OCI-LY1 (cell line): ENCODE measurements around the gene CARF.

ENCODE experiments used
- H2AFZ ChIP-seq: fragments of 200-600 bp; sonication (generic), shearing (Covaris generic); 2 replicates; pipeline ENCODE4 v1.6.0; 2014; ENCODE audit warnings: antibody characterized with exemption, mild to moderate bottlenecking, low read length
- H3F3A ChIP-seq: fragments of 200-600 bp; sonication (generic), shearing (Covaris generic); 2 replicates; pipeline ENCODE4 v1.6.0; 2014; ENCODE audit warnings: mild to moderate bottlenecking, antibody characterized with exemption, low read length, moderate library complexity; ENCODE audit not compliant: insufficient read depth
- H3K27ac ChIP-seq: fragments of 200-600 bp; sonication (generic); 2 replicates; pipeline ENCODE4 v1.5.1; 2014; ENCODE audit warnings: low read length, mixed run types, mild to moderate bottlenecking, low read depth; ENCODE audit not compliant: poor library complexity, severe bottlenecking
- H3K27me3 ChIP-seq: fragments of 200-600 bp; sonication (generic); 2 replicates; pipeline ENCODE4 v1.6.0; 2014; ENCODE audit warnings: antibody characterized with exemption, mild to moderate bottlenecking, low read length, moderate library complexity; ENCODE audit not compliant: insufficient read depth
- H3K36me3 ChIP-seq: fragments of 200-600 bp; sonication (generic); 2 replicates; pipeline ENCODE4 v1.6.1; 2014; ENCODE audit warnings: mild to moderate bottlenecking, antibody characterized with exemption, low read length, moderate library complexity, mixed read lengths; ENCODE audit not compliant: insufficient read depth
- H3K4me1 ChIP-seq: fragments of 200-600 bp; sonication (generic); 2 replicates; pipeline ENCODE4 v1.5.1; 2014; ENCODE audit warnings: mild to moderate bottlenecking, low read length, moderate library complexity; ENCODE audit not compliant: insufficient read depth, severe bottlenecking
- H3K4me2 ChIP-seq: fragments of 200-600 bp; sonication (generic), shearing (Covaris generic); 2 replicates; pipeline ENCODE4 v1.6.1; 2014; ENCODE audit warnings: low read length
- H3K4me3 ChIP-seq: fragments of 200-600 bp; sonication (generic); 2 replicates; pipeline ENCODE4 v1.5.1; 2014; ENCODE audit warnings: low read length, low read depth, mild to moderate bottlenecking, mixed read lengths; ENCODE audit not compliant: poor library complexity, severe bottlenecking
- H3K79me2 ChIP-seq: fragments of 200-600 bp; shearing (Covaris generic); 2 replicates; pipeline ENCODE4 v1.6.1; 2016; ENCODE audit warnings: mixed run types, low read length, mixed read lengths; ENCODE audit not compliant: insufficient read depth
- H3K9ac ChIP-seq: fragments of 200-600 bp; sonication (generic), shearing (Covaris generic); 2 replicates; pipeline ENCODE4 v1.6.1; 2014; ENCODE audit warnings: mild to moderate bottlenecking, low read length, mixed read lengths
- H3K9me2 ChIP-seq: fragments of 200-600 bp; sonication (generic), shearing (Covaris generic); 2 replicates; pipeline ENCODE4 v1.6.1; 2014; ENCODE audit warnings: low read depth, mild to moderate bottlenecking, low read length, mixed read lengths
- H3K9me3 ChIP-seq: fragments of 200-600 bp; shearing (Covaris generic); 2 replicates; pipeline ENCODE4 v1.6.1; 2014; ENCODE audit warnings: low read length, mixed read lengths
- H4K20me1 ChIP-seq: fragments of 200-600 bp; sonication (generic), shearing (Covaris generic); 2 replicates; pipeline ENCODE4 v1.6.0; 2016; ENCODE audit warnings: mild to moderate bottlenecking, low read length; ENCODE audit not compliant: insufficient read depth
- CTCF ChIP-seq: fragments of 200-600 bp; sonication (generic), shearing (Covaris generic); IDR thresholded peaks from 2 replicates; pipeline ENCODE4 v1.5.1; 2017; ENCODE audit warnings: mild to moderate bottlenecking, antibody characterized with exemption, low read length, moderate library complexity, mixed read lengths
- EZH2 ChIP-seq: fragments of 200-600 bp; sonication (generic), shearing (Covaris generic); IDR thresholded peaks from 2 replicates; pipeline ENCODE4 v1.8.0; 2017; ENCODE audit warnings: borderline replicate concordance, mixed run types, mild to moderate bottlenecking, antibody characterized with exemption, low read length, moderate library complexity, mixed read lengths

Gene CARF

GRCh38 chr2:202941771-202942170 lies 29.7 kb downstream of the CARF start:
- Histone ChIP-seq H2AFZ (no peak overlapping the region), H3K4me3 (no peak overlapping the region), H3K9me3 (no peaks in the 10 kb centered on the region), H3K79me2 (no peaks in the 10 kb centered on the region), H3K4me2 (no peak overlapping the region), H3K9me2 (no peaks in the 10 kb centered on the region), H3K4me1 (no peaks in the 10 kb centered on the region), H3K27me3 (no peaks in the 10 kb centered on the region), H3K9ac (no peak overlapping the region), H3K36me3 (peaks cover 15% of the 10 kb centered on the region), H3K27ac (no peak overlapping the region), H4K20me1 (no peaks in the 10 kb centered on the region), H3F3A (no peaks in the 10 kb centered on the region)
- no peak for TF ChIP-seq CTCF
- TF ChIP-seq EZH2, result no peak

GRCh38 chr2:202944408-202944807 lies 32.3 kb downstream of the CARF start:
- peaks cover 3% of the 10 kb centered on the region; the same call in 1 of the 2 replicates for H3K9me3 ChIP-seq
- H2AFZ ChIP-seq, result no peak overlapping the region
- H3K27me3 ChIP-seq, result no peaks in the 10 kb centered on the region
- H3K9me2 ChIP-seq, result no peaks in the 10 kb centered on the region
- H3F3A ChIP-seq, result no peaks in the 10 kb centered on the region
- H3K4me2 ChIP-seq, result no peak overlapping the region
- no peak for TF ChIP-seq CTCF
- TF ChIP-seq EZH2, result no peak
- H3K27ac ChIP-seq, result no peak overlapping the region
- no peaks in the 10 kb centered on the region for H3K4me1 ChIP-seq
- H3K79me2 ChIP-seq, result no peaks in the 10 kb centered on the region
- H3K9ac ChIP-seq, result no peak overlapping the region
- peaks cover 8% of the 10 kb centered on the region; the same call in 1 of the 2 replicates for H3K36me3 ChIP-seq
- H4K20me1 ChIP-seq, result no peaks in the 10 kb centered on the region
- no peak overlapping the region for H3K4me3 ChIP-seq

GRCh38 chr2:202944816-202945215 lies 32.7 kb downstream of the CARF start:
- H3K4me1 ChIP-seq, result no peaks in the 10 kb centered on the region
- H3F3A ChIP-seq, result no peaks in the 10 kb centered on the region
- H2AFZ ChIP-seq, result no peak overlapping the region
- H3K79me2 ChIP-seq, result no peaks in the 10 kb centered on the region
- peaks cover 8% of the 10 kb centered on the region; the same call in 1 of the 2 replicates for H3K36me3 ChIP-seq
- TF ChIP-seq EZH2 (no peak), CTCF (no peak)
- no peaks in the 10 kb centered on the region for H3K27me3 ChIP-seq
- no peaks in the 10 kb centered on the region for H3K9me2 ChIP-seq
- peaks cover 3% of the 10 kb centered on the region; the same call in 1 of the 2 replicates for H3K9me3 ChIP-seq
- no peak overlapping the region for H3K27ac ChIP-seq
- no peak overlapping the region for H3K4me3 ChIP-seq
- no peak overlapping the region for H3K4me2 ChIP-seq
- H3K9ac ChIP-seq, result no peak overlapping the region
- no peaks in the 10 kb centered on the region for H4K20me1 ChIP-seq
